HG02642 (cell line): ENCODE measurements around the gene DCAF5.
"Not testable (repeated sequence)": the region's sequence is repeated elsewhere in the genome, so short reads cannot be mapped to it uniquely, and the experiment has no call there.

ENCODE experiments used
- ATAC-seq: cut with Tn5 transposase; IDR thresholded peaks from one replicate; pipeline ENCODE4 v1.9.1; 2021; ENCODE audit warnings: mild to moderate bottlenecking; ENCODE audit not compliant: unreplicated experiment, poor library complexity

Gene DCAF5

GRCh38 chr14:69044965-69045555, 107.9 kb downstream of the DCAF5 start:
- ATAC-seq: no peak

- ATAC-seq: no peak
Observed at GRCh38 chr14:69044296-69044695, 108.6 kb downstream of the DCAF5 start.

DNA sequence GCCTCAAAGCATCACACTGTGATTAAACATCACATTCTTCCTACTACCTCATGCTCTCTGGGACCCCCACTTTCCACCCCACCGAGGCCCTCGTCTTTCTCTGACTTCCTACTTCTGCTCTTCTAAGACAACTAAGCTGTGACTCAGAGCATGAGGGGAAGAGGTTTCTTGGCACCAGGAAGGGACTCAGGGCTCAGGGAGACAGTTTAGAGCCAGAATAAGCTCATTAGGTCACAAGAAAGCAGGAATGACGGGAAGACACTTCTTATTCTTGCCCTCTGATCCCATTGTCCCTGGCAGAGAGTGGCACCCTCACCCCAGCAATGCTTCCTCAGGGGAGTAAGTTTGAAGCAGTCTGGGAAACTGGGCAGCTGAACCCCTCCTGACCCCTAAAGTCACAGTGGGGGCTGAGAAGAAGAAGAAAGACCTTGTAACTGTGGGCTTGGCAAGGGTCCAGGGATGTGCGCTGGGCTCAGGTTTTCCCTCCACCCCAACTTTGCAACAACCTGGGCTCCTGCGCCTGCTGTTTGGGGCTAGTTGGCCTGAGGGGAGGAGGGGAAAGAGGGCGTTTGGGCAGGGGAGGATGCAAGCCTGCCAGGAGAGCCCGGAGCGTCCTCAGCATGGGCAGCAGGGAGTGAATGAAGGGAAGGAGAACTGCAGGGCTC, 109.2 kb downstream of the DCAF5 start:
- ATAC-seq: no peak

GRCh38 chr14:69042787-69043444, 110.0 kb downstream of the DCAF5 start:
- no peak for ATAC-seq

DNA sequence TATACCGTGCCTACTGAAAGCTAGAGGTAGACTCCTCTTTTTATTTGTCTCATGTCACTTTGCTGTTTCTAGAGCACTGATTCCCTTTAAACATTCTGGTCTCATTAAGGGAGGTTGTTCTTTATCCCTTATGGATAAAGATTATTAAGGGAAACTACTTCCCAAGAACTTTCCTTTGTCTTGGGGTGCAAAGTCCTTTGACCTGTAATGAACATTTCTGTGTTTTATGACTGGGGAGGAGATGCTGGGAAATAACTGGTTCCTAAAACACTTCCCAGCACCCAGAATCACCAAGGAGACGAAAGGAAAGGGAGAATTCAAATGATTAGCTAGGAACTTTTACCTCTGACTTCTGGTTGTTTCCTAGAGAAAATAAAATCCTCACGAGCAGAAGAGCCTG, 110.6 kb downstream of the DCAF5 start:
- no peak for ATAC-seq

DNA sequence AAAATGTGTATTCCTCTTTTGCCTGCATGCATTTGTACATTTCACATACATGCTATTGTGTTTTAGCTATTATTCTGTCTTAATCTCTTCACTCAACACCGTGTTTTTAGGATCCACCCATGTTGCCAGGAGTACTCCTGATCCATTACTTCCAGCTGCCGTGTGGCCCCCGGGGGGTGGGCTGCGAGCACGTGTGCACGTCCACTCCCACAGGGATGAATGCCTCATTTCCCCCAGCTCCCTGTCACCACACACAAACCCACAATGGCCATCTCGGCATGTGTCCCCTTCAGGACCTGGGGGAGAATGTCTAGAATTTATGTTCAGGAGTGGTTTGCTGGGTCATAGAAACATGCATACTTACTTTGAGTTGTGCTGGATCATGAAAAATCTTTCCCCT, 111.1 kb downstream of the DCAF5 start:
- no peak for ATAC-seq

DNA sequence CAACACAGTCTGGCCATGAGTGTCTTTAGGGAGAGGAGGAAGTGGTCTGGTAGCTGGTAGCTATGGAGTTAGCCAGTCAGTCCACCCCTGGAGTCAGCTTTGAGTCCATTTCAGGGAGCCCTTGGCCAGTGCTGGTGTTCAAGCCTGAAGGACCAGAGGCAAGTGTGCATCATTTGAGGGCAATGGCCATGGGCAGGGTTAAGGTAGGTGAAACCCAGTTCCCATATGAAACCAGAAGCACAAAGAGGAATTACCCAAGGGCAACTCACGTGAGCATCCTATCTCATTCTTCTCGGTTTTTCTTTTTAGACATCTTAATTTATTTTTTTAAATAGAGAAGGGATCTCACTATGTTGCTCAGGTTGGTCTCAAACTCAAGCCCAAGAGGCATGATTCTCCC, 112.6 kb downstream of the DCAF5 start:
- no peak for ATAC-seq

- no peak for ATAC-seq
Observed at GRCh38 chr14:69039288-69039628, 113.7 kb downstream of the DCAF5 start.

- ATAC-seq: no peak
Observed at GRCh38 chr14:69038455-69039287, 114.2 kb downstream of the DCAF5 start.

- ATAC-seq: no peak
Observed at GRCh38 chr14:69037790-69038454, 115.0 kb downstream of the DCAF5 start.

DNA sequence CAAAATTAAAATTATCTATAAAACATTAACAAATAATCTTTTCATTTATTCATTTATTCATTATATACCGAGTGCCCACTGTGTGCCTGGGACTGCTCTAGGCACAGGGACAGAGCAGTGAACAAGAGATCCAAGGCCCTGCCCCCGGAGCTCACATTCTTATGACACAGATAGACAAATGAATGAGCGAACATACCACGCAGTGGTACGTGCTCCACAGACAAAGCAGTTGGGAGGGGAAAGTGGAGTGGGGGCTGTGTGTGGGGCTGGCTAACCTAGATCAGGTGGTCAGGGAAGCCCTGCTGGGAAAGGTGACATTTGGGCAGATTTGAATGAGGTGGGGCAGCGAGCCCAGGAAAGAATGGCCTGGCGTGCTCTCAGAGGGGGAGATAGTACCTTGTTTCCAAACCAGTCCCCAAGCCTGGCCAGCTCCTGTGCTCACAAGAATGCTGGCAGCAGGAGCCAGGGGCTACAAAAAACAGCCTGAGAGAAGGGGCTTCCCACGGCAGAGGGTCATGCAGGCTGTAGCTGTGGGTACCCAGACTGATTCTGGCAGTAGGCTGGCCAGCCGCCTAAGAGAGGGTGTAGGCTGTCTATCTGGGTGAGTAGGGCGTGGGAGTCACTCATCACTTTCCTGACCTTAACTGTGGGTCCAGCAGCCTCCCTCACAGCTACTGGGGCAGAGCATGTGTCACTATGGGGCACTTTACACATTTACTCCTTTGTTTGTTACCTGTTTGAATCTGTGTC, 116.0 kb downstream of the DCAF5 start:
- no peak for ATAC-seq

DNA sequence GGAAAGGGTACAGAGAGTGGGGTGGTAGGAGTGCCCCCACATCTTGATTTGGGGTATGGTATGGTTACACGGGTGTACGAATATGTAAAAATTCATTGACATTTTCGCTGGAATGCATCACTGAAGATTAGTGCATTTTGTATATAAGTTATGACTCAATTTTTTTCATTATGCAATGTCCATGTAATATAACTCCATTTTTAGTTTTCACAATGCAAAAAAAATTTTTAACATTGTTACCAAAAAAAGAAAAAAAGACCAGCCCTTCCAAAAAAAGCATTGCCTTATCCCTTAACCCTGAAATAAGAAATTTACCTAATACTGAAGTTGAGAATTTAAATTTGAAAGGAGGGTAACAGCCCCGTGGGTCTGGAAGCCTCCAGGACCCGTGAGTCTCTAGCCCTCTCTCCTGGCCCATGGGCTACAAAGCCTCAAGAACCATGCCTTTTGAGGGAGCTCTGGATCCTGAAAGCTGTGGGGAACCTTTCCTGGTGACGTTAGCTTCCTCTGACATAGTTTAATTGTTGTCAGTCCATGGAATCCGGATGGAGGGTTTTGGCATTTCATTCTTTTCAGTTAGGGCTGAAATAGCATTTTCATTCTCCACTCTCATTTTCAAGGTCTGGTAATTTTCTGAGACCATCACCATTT, 118.2 kb downstream of the DCAF5 start:
- ATAC-seq: no peak

DNA sequence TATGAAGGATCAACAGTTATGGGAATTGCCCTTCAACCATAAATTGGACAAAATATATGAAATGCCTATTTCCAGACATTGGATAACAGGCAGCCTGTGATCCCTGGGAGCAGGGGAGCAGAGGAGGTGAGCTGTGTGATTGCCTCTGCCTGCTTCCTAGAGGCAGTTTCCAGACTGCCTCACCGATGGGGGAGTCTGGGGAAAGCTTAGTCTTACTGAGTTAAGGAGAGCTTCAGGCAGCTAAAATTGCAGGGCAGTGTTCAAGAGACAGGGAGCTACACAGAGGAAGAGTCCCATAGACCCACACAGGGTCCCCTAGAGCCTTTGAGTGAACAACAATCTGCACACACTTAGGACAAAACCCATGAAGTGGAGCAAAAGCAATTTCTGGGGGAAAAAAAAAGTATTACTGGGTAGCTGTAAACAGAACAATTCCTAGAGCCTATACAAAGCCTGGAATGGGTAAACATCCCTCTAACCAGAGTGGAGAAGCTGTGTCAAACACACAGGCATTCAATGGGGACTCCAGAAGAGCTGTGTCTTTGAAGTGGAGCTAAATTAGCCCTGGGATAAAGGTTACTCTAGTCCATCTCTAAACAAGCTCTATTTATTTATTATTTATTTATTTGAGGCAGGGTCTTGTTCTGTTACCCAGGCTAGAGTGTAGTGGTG, 125.5 kb downstream of the DCAF5 start:
- ATAC-seq: no peak

- no peak for ATAC-seq
Observed at GRCh38 chr14:69023035-69023434, 129.9 kb downstream of the DCAF5 start.

- ATAC-seq: not testable (repeated sequence)
Observed at GRCh38 chr14:69022093-69022492, 130.8 kb downstream of the DCAF5 start.

GRCh38 chr14:69017706-69018105, 135.2 kb downstream of the DCAF5 start:
- ATAC-seq: no peak

DNA sequence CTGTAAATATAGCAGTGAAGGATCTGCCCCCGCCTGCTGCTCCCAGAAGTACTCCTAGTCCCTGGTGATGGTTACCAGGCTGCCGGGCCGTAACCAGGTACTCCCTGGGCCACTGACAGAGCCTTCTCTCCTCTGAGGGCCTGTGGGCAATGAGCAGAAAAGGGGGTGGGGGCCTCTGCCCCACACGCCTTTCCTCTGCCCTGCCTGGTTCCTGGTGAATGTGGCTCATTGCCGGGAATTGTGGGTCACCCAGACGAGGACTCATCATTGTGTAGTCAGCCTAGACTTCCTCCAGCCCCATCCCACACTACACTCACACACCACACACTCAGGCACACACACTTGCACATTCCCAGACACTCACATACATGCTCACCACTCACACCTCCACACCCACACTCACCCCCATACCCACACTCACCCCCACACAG, 138.1 kb downstream of the DCAF5 start:
- ATAC-seq: no peak

GRCh38 chr14:69013943-69014782, 138.8 kb downstream of the DCAF5 start:
- no peak for ATAC-seq
